Chondrocyte (in vitro differentiated cells): ENCODE results near the gene CGN. TPM values are rescaled to one million over a fixed set of nuclear protein-coding genes. Genes with fewer than 3 reads are reported as not detected.

ENCODE experiments used
- DNase-seq: peaks from one replicate; pipeline ENCODE4 v3.0.0; 2021; ENCODE audit warnings: mixed read lengths, low spot score
- H3K27ac Mint-ChIP-seq: one replicate; pipeline ENCODE4 v1.8.0; 2021; ENCODE audit warnings: mild to moderate bottlenecking, moderate library complexity, mixed read lengths; ENCODE audit not compliant: unreplicated experiment
- H3K27me3 Mint-ChIP-seq: 2 replicates; pipeline ENCODE4 v1.8.0; 2021; ENCODE audit warnings: low read depth, mixed read lengths
- H3K36me3 Mint-ChIP-seq: 2 replicates; pipeline ENCODE4 v1.8.0; 2021; ENCODE audit warnings: low read depth, mixed read lengths
- H3K4me1 Mint-ChIP-seq: 2 replicates; pipeline ENCODE4 v1.8.0; 2021; ENCODE audit warnings: low read depth, mild to moderate bottlenecking, mixed read lengths
- H3K4me3 Mint-ChIP-seq: one replicate; pipeline ENCODE4 v1.8.0; 2021; ENCODE audit warnings: mild to moderate bottlenecking, moderate library complexity, mixed read lengths; ENCODE audit not compliant: unreplicated experiment
- H3K9me3 Mint-ChIP-seq: 2 replicates; pipeline ENCODE4 v1.8.0; 2021; ENCODE audit warnings: low read depth, mixed read lengths
- CTCF ChIP-seq: fragments of 200-600 bp; sonication (generic); IDR thresholded peaks from 2 replicates; pipeline ENCODE4 v1.5.0; 2021; ENCODE audit warnings: antibody characterized with exemption, mild to moderate bottlenecking, moderate library complexity
- total RNA-seq: library from RNA; stranded (reverse); gene quantifications from 3 replicates; pipeline ENCODE4 v1.2.1, GENCODE V29; 2021

Gene CGN
- total RNA-seq, 1 donor from 2014 or later: 1.0 TPM

GRCh38 chr1:151499930-151500329 lies 11.3 kb upstream of the CGN start:
- Mint-ChIP-seq H3K4me1 (peaks cover 9% of the 10 kb centered on the region), H3K4me3 (no peak overlapping the region), H3K27ac (no peak overlapping the region), H3K9me3 (no peaks in the 10 kb centered on the region), H3K27me3 (peaks cover 4% of the 10 kb centered on the region), H3K36me3 (no peaks in the 10 kb centered on the region)
- no peak for TF ChIP-seq CTCF
- DNase-seq: no peak

DNA sequence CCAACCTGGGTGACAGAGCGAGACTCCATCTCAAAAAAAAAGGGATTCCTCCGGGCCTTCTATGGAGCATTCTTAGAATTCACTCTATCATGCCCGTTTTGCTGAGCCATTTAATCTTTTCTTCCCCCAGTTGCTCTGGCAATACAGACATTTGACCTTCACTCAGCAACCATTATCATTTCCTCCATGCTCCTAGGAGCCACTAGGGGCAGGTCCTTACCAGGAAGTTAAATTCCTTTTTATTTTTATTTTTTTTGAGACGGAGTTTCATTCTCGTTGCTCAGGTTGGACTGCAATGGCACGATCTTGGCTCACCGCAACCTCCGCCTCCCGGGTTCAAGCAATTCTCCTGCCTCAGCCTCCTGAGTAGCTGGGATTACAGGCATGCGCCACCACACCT lies 9.7 kb upstream of the CGN start:
- Mint-ChIP-seq H3K27ac (no peak overlapping the region), H3K4me3 (no peak overlapping the region), H3K36me3 (no peaks in the 10 kb centered on the region), H3K9me3 (no peaks in the 10 kb centered on the region), H3K4me1 (no peaks in the 10 kb centered on the region), H3K27me3 (peaks cover 5% of the 10 kb centered on the region)
- peak; percentile 41 for TF ChIP-seq CTCF
- no peak for DNase-seq

DNA sequence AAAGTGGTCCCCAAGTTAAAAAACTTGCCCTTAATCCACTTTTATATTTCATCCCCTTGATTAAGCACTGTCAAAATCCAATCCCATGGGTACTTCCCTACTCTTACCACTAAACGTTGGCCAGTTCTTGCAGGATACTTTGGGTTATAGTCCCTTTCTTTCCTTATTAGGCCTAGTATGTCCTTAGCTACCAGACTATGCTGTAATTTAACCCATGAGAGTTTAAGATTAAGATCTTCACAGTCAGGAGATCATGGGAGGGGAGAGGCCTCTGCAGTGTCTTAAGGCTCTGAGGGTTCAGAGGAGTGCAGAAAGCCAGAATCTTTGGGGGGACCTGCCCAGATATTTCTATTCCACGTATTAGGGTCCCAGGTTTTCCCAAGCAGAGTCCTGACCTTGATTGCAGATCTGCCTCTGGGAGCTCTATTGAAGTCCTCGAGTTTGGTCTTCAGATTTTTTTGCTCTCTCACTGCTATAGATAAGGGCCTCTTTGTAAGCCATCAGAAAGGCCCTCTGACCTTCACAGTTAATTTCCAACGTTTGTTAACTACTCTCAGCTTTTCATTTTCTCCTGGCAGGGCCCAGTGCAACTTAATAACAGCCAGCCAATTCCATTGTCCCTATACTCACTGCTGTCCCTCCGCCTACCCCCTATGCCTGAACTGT lies 9.0 kb upstream of the CGN start:
- Mint-ChIP-seq H3K27ac (no peak overlapping the region), H3K36me3 (no peaks in the 10 kb centered on the region), H3K4me3 (no peak overlapping the region), H3K4me1 (no peaks in the 10 kb centered on the region), H3K27me3 (peaks cover 8% of the 10 kb centered on the region), H3K9me3 (no peaks in the 10 kb centered on the region)
- TF ChIP-seq CTCF: no peak
- no peak for DNase-seq

DNA sequence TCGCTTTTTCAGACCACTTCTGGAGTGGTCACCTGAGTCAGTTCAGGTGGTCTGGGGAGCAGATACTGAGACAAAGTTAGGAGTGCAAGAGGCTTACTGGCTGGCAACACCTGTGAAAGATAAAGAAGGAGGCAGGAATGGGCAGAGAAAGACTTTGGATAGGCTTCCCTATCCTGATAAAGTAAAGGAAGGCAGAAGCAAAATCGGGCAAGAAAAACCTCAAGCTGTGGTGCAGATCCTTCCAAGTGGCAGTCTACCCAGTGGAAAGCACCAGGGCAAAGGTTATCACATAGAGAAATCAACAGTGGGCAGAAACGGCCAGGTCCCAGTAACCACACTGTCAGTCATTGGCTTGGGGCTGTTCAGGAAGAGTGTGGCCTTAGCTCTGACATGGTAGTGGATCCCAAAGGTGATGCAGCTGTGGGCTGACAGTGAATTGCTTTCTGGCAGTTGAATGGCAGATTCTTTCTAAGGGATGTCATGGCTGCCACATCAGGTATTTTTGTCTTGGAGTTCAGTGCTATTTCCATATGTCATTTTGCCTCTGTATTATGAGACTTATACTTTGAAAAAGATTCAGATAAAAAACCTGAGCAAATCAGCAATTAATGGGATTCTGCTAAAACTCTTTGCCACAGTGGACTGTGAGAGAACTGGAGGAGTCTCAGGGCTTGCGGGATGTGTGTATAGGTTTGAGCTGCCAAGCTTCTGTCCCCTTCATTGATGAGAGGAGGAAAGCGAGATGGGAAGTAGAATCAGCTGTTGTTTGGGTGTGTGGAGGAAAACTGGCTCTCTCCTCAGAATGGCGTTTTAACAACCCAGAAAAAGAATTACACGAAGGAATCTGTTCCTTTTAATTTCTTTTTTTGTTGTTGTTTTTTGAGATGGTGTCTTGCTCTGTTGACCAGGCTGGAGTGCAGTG lies 8.1 kb upstream of the CGN start:
- peak; percentile 5 for DNase-seq
- no peaks in the 10 kb centered on the region for H3K4me1 Mint-ChIP-seq
- peaks cover 9% of the 10 kb centered on the region for H3K27me3 Mint-ChIP-seq
- no peaks in the 10 kb centered on the region for H3K36me3 Mint-ChIP-seq
- no peaks in the 10 kb centered on the region for H3K9me3 Mint-ChIP-seq
- no peak overlapping the region for H3K27ac Mint-ChIP-seq
- no peak for TF ChIP-seq CTCF
- H3K4me3 Mint-ChIP-seq: no peak overlapping the region

DNA sequence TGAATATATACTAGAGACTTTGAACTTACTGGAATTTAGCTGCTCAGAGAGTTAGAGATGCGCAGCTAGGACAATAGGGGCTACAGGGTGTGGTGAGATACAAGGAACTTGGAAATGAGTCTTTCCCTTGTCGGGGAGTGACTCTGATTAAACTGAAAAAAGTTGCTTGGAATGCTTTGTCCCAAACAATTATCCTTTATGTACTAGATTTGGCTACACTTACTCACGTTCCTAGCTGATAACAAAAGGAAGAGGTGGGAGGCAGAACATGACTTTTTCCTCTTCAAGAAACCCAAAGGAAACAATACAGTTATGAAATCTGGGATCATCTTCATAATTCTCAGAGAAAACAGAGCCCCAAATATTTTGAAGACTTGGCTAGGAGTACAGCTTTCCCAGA lies 6.9 kb upstream of the CGN start:
- H3K36me3 Mint-ChIP-seq: no peaks in the 10 kb centered on the region
- H3K4me1 Mint-ChIP-seq: no peaks in the 10 kb centered on the region
- no peak overlapping the region for H3K27ac Mint-ChIP-seq
- no peaks in the 10 kb centered on the region for H3K9me3 Mint-ChIP-seq
- H3K4me3 Mint-ChIP-seq: no peak overlapping the region
- no peak for DNase-seq
- peaks cover 9% of the 10 kb centered on the region for H3K27me3 Mint-ChIP-seq
- TF ChIP-seq CTCF: no peak
